HEK293 (cell line): ENCODE results near the gene AR.

ENCODE experiments used
- CTCF ChIA-PET: fragments of 350-600 bp; formaldehyde crosslinking; extraction: SDS; loops from one replicate; lab custom pipeline; 2021; ENCODE audit warnings: antibody characterized with exemption; lab: Yijun Ruan, JAX
- POLR2A ChIA-PET: fragments of 300-600 bp; formaldehyde crosslinking; extraction: SDS; loops from one replicate; lab custom pipeline; 2020; ENCODE audit warnings: antibody characterized with exemption, inconsistent platforms; lab: Yijun Ruan, JAX
- H3K27ac ChIP-seq: fragments of 200-500 bp; sonication (Bioruptor generic); 2 replicates; pipeline ENCODE4 v1.5.1; 2014; ENCODE audit warnings: low read depth, low read length, control low read depth, inconsistent platforms; ENCODE audit errors: extremely low read depth
- H3K36me3 ChIP-seq, 2 experiments: fragments of 200-500 bp in 1 of 2; sonication (Bioruptor generic) in 1 of 2; 1 replicate in 1 of 2; 2 replicates in 1 of 2; pipeline ENCODE4 v1.5.1; 2014 to 2017; ENCODE audit warnings: inconsistent platforms in 2 of 2, low read length in 2 of 2; ENCODE audit not compliant: control insufficient read depth in 2 of 2, insufficient read depth in 1 of 2
- H3K4me1 ChIP-seq: fragments of 200-500 bp; sonication (Bioruptor generic); 2 replicates; pipeline ENCODE4 v1.5.1; 2014; ENCODE audit warnings: mild to moderate bottlenecking, low read length, inconsistent platforms; ENCODE audit not compliant: control insufficient read depth, insufficient read depth
- H3K4me3 ChIP-seq: 2 replicates; pipeline ENCODE4 v1.5.1; 2011; ENCODE audit warnings: low read depth, mild to moderate bottlenecking, control low read depth, low read length, moderate library complexity
- H3K9me3 ChIP-seq: fragments of 200-500 bp; sonication (Bioruptor generic); 2 replicates; pipeline ENCODE4 v1.5.1; 2014; ENCODE audit warnings: low read depth, low read length, inconsistent platforms; ENCODE audit not compliant: control insufficient read depth, insufficient read depth
- EGR2 ChIP-seq: fragments of 450-650 bp; formaldehyde crosslinking; IDR thresholded peaks from 2 replicates; pipeline ENCODE4 v1.5.1; 2016; ENCODE audit warnings: low read depth, missing biosample characterization, missing genetic modification characterization
- PRDM4 ChIP-seq: fragments of 450-650 bp; formaldehyde crosslinking; IDR thresholded peaks from 2 replicates; pipeline ENCODE4 v1.5.1; 2017; ENCODE audit warnings: missing biosample characterization, missing genetic modification characterization
- SCRT2 ChIP-seq: fragments of 450-650 bp; formaldehyde crosslinking; IDR thresholded peaks from 2 replicates; pipeline ENCODE4 v1.5.1; 2016; ENCODE audit warnings: missing biosample characterization, missing genetic modification characterization
- ZBTB1 ChIP-seq: fragments of 450-650 bp; formaldehyde crosslinking; IDR thresholded peaks from 2 replicates; pipeline ENCODE4 v1.5.1; 2016; ENCODE audit warnings: missing biosample characterization, missing genetic modification characterization
- ZBTB48 ChIP-seq: fragments of 450-650 bp; formaldehyde crosslinking; IDR thresholded peaks from 2 replicates; pipeline ENCODE4 v1.5.1; 2016; ENCODE audit warnings: missing biosample characterization, missing genetic modification characterization
- ZNF121 ChIP-seq: fragments of 450-650 bp; formaldehyde crosslinking; IDR thresholded peaks from 2 replicates; pipeline ENCODE4 v1.5.1; 2016; ENCODE audit warnings: missing biosample characterization, missing genetic modification characterization
- ZNF2 ChIP-seq: fragments of 450-650 bp; formaldehyde crosslinking; IDR thresholded peaks from 2 replicates; pipeline ENCODE4 v1.5.1; 2016; ENCODE audit warnings: missing biosample characterization, missing genetic modification characterization
- ZNF24 ChIP-seq: fragments of 450-650 bp; formaldehyde crosslinking; IDR thresholded peaks from 2 replicates; pipeline ENCODE4 v1.5.1; 2016; ENCODE audit warnings: missing biosample characterization, missing genetic modification characterization
- ZNF280D ChIP-seq: fragments of 450-650 bp; formaldehyde crosslinking; IDR thresholded peaks from 2 replicates; pipeline ENCODE4 v1.5.1; 2016; ENCODE audit warnings: missing biosample characterization, missing genetic modification characterization
- ZNF48 ChIP-seq: fragments of 450-650 bp; formaldehyde crosslinking; IDR thresholded peaks from 2 replicates; pipeline ENCODE4 v1.5.1; 2016; ENCODE audit warnings: missing biosample characterization, missing genetic modification characterization
- ZNF548 ChIP-seq: fragments of 450-650 bp; formaldehyde crosslinking; IDR thresholded peaks from 2 replicates; pipeline ENCODE4 v1.5.1; 2016; ENCODE audit warnings: missing biosample characterization, missing genetic modification characterization
- ZNF561 ChIP-seq: fragments of 450-650 bp; IDR thresholded peaks from 2 replicates; pipeline ENCODE4 v1.5.1; 2018; ENCODE audit warnings: missing biosample characterization, missing genetic modification characterization, borderline replicate concordance
- ZNF580 ChIP-seq: fragments of 450-650 bp; formaldehyde crosslinking; IDR thresholded peaks from 2 replicates; pipeline ENCODE4 v1.5.1; 2016; ENCODE audit warnings: missing biosample characterization, missing genetic modification characterization
- ZNF596 ChIP-seq: fragments of 450-650 bp; IDR thresholded peaks from 2 replicates; pipeline ENCODE4 v1.5.0; 2018; ENCODE audit warnings: missing biosample characterization, mild to moderate bottlenecking, missing genetic modification characterization, moderate library complexity
- ZNF600 ChIP-seq: fragments of 450-650 bp; formaldehyde crosslinking; IDR thresholded peaks from 2 replicates; pipeline ENCODE4 v1.5.1; 2016; ENCODE audit warnings: missing biosample characterization, missing genetic modification characterization
- ZSCAN30 ChIP-seq: fragments of 450-650 bp; IDR thresholded peaks from 2 replicates; pipeline ENCODE4 v1.5.1; 2018; ENCODE audit warnings: missing biosample characterization, mild to moderate bottlenecking, missing genetic modification characterization, moderate library complexity
- ZSCAN4 ChIP-seq: fragments of 450-650 bp; formaldehyde crosslinking; IDR thresholded peaks from 2 replicates; pipeline ENCODE4 v1.5.1; 2017; ENCODE audit warnings: missing biosample characterization, missing genetic modification characterization
- TF ChIP-seq, protein P1 (sequence below): fragments of 450-650 bp; formaldehyde crosslinking; IDR thresholded peaks from 2 replicates; pipeline ENCODE4 v1.5.1; 2016; ENCODE audit warnings: missing biosample characterization, missing genetic modification characterization
- TF ChIP-seq, protein P2 (sequence below): fragments of 450-650 bp; formaldehyde crosslinking; IDR thresholded peaks from 2 replicates; pipeline ENCODE4 v1.5.1; 2016; ENCODE audit warnings: missing biosample characterization, missing genetic modification characterization
- TF ChIP-seq, protein P3 (sequence below): IDR thresholded peaks from 2 replicates; pipeline ENCODE4 v1.6.1; 2011; ENCODE audit warnings: mild to moderate bottlenecking, low read depth, low read length, borderline replicate concordance

The AR gene

DNA sequence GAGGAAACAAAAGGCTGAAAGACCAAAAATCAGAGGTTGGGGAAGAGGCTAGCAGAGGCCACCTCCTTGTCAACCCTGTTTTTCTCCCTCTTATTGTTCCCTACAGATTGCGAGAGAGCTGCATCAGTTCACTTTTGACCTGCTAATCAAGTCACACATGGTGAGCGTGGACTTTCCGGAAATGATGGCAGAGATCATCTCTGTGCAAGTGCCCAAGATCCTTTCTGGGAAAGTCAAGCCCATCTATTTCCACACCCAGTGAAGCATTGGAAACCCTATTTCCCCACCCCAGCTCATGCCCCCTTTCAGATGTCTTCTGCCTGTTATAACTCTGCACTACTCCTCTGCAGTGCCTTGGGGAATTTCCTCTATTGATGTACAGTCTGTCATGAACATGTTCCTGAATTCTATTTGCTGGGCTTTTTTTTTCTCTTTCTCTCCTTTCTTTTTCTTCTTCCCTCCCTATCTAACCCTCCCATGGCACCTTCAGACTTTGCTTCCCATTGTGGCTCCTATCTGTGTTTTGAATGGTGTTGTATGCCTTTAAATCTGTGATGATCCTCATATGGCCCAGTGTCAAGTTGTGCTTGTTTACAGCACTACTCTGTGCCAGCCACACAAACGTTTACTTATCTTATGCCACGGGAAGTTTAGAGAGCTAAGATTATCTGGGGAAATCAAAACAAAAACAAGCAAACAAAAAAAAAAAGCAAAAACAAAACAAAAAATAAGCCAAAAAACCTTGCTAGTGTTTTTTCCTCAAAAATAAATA is 179.9 kb downstream of the AR start:
- Histone ChIP-seq H3K36me3 (peaks cover 0 to 63% of the 10 kb centered on the region in 2 experiments; a peak in 1 of 3 replicates), H3K4me1 (no peaks in the 10 kb centered on the region), H3K27ac (no peak overlapping the region)
- POLR2A ChIA-PET = no interaction called here
- TF ChIP-seq ZNF548 (tag by site-specific recombination) (no peak), ZBTB1 (no peak), ZNF2 (tag by site-specific recombination) (no peak), EGR2 (tag by site-specific recombination) (no peak), ZNF561 (tag by site-specific recombination) (no peak), ZNF280D (tag by site-specific recombination) (no peak), ZNF121 (no peak), ZSCAN4 (no peak), ZNF600 (tag by site-specific recombination) (no peak), PRDM4 (tag by site-specific recombination) (no peak), SCRT2 (tag by site-specific recombination) (no peak)
- TF ChIP-seq, protein P1, sequence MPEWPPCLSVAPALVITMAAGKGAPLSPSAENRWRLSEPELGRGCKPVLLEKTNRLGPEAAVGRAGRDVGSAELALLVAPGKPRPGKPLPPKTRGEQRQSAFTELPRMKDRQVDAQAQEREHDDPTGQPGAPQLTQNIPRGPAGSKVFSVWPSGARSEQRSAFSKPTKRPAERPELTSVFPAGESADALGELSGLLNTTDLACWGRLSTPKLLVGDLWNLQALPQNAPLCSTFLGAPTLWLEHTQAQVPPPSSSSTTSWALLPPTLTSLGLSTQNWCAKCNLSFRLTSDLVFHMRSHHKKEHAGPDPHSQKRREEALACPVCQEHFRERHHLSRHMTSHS (tag by site-specific recombination) = no peak
- TF ChIP-seq, all 188 proteins: peak for 0
- CTCF ChIA-PET = interaction anchor here (0.6 kb wide), 1 partner anchor 411 kb away, joined by 4 read pairs; no protein-coding TSS in a partner anchor
- H3K9me3 ChIP-seq = no peaks in the 10 kb centered on the region
- no peak overlapping the region for H3K4me3 ChIP-seq

DNA sequence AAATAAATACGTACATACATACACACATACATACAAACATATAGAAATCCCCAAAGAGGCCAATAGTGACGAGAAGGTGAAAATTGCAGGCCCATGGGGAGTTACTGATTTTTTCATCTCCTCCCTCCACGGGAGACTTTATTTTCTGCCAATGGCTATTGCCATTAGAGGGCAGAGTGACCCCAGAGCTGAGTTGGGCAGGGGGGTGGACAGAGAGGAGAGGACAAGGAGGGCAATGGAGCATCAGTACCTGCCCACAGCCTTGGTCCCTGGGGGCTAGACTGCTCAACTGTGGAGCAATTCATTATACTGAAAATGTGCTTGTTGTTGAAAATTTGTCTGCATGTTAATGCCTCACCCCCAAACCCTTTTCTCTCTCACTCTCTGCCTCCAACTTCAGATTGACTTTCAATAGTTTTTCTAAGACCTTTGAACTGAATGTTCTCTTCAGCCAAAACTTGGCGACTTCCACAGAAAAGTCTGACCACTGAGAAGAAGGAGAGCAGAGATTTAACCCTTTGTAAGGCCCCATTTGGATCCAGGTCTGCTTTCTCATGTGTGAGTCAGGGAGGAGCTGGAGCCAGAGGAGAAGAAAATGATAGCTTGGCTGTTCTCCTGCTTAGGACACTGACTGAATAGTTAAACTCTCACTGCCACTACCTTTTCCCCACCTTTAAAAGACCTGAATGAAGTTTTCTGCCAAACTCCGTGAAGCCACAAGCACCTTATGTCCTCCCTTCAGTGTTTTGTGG is 180.7 kb downstream of the AR start:
- ChIA-PET CTCF (no interaction called here), POLR2A (no interaction called here)
- Histone ChIP-seq H3K36me3 (peaks cover 0 to 56% of the 10 kb centered on the region in 2 experiments; a peak in 1 of 3 replicates), H3K4me3 (no peak overlapping the region), H3K9me3 (no peaks in the 10 kb centered on the region), H3K4me1 (no peaks in the 10 kb centered on the region), H3K27ac (no peak overlapping the region)
- TF ChIP-seq, protein P2, sequence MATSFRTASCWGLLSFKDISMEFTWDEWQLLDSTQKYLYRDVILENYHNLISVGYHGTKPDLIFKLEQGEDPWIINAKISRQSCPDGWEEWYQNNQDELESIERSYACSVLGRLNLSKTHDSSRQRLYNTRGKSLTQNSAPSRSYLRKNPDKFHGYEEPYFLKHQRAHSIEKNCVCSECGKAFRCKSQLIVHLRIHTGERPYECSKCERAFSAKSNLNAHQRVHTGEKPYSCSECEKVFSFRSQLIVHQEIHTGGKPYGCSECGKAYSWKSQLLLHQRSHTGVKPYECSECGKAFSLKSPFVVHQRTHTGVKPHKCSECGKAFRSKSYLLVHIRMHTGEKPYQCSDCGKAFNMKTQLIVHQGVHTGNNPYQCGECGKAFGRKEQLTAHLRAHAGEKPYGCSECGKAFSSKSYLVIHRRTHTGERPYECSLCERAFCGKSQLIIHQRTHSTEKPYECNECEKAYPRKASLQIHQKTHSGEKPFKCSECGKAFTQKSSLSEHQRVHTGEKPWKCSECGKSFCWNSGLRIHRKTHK (tag by site-specific recombination) = no peak
- no peak for TF ChIP-seq ZNF596 (tag by site-specific recombination)
- no peak for TF ChIP-seq ZSCAN30
- TF ChIP-seq, protein P3, sequence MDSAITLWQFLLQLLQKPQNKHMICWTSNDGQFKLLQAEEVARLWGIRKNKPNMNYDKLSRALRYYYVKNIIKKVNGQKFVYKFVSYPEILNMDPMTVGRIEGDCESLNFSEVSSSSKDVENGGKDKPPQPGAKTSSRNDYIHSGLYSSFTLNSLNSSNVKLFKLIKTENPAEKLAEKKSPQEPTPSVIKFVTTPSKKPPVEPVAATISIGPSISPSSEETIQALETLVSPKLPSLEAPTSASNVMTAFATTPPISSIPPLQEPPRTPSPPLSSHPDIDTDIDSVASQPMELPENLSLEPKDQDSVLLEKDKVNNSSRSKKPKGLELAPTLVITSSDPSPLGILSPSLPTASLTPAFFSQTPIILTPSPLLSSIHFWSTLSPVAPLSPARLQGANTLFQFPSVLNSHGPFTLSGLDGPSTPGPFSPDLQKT = no peak
- TF ChIP-seq ZNF48 (tag by site-specific recombination) = no peak
- TF ChIP-seq ZNF24 (tag by site-specific recombination) = no peak
- no peak for TF ChIP-seq ZNF580
- no peak for TF ChIP-seq ZBTB48
